NCI-H128 (cell line): ENCODE results near the gene G6PC1.
"Not testable (repeated sequence)": the region's sequence is repeated elsewhere in the genome, so short reads cannot be mapped to it uniquely, and the experiment has no call there.

Experiments
- DNase-seq: peaks from one replicate; lab custom pipeline; 2025; ENCODE audit not compliant: unreplicated experiment; lab: John Stamatoyannopoulos, UW

The G6PC1 gene

DNA sequence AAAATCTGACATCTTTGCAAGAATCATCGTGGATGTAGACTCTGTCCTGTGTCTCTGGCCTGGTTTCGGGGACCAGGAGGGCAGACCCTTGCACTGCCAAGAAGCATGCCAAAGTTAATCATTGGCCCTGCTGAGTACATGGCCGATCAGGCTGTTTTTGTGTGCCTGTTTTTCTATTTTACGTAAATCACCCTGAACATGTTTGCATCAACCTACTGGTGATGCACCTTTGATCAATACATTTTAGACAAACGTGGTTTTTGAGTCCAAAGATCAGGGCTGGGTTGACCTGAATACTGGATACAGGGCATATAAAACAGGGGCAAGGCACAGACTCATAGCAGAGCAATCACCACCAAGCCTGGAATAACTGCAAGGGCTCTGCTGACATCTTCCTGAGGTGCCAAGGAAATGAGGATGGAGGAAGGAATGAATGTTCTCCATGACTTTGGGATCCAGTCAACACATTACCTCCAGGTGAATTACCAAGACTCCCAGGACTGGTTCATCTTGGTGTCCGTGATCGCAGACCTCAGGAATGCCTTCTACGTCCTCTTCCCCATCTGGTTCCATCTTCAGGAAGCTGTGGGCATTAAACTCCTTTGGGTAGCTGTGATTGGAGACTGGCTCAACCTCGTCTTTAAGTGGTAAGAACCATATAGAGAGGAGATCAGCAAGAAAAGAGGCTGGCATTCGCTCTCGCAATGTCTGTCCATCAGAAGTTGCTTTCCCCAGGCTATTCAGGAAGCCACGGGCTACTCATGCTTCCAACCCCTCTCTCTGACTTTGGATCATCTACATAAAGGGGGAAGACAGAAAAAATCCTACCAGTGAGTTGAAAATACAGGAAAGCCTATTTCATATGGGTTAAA, at the start of gene G6PC1:
Gene G6PC1, plus strand, starts transcription at position 340 of the 872 bp plus-strand sequence. Its CDS starts 78 bp downstream, at position 418.
- no peak for DNase-seq

DNA sequence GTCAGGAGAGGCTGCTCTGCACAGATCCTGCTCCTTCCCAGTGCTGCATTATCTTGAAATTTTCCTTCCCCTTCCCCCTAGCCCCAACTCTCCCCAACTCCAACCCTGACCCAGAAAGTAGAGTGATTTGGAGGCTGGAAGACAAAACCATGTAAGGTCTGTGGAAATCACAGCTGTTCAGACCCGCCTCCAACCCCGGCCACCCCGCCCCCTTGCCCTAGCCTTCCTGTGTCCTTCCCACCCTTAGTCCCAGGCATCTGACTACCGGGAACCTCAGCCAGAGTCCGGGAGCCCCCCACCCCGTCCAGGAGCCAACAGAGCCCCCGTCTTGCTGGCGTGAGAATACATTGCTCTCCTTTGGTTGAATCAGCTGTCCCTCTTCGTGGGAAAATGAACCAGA, 49.6 kb upstream of the G6PC1 start, which contains the start of gene AOC3:
Gene AOC3, plus strand, starts transcription at position 246 of the 400 bp plus-strand sequence. Its CDS starts 145 bp downstream, at position 391.
- DNase-seq: no peak

- DNase-seq: not testable (repeated sequence)
These were observed 49.0 kb upstream of the G6PC1 start for GRCh38 chr17:42851371-42852240.

DNA sequence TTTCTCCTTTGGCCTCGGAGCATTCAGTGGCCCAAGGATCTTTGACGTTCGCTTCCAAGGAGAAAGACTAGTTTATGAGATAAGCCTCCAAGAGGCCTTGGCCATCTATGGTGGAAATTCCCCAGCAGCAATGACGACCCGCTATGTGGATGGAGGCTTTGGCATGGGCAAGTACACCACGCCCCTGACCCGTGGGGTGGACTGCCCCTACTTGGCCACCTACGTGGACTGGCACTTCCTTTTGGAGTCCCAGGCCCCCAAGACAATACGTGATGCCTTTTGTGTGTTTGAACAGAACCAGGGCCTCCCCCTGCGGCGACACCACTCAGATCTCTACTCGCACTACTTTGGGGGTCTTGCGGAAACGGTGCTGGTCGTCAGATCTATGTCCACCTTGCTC, 48.2 kb upstream of the G6PC1 start:
- DNase-seq: no peak

- no peak for DNase-seq
These were observed 47.6 kb upstream of the G6PC1 start for GRCh38 chr17:42853004-42853403.

- DNase-seq: no peak
These were observed 47.0 kb upstream of the G6PC1 start for GRCh38 chr17:42853597-42853967.

- DNase-seq: no peak
These were observed 46.4 kb upstream of the G6PC1 start for GRCh38 chr17:42853968-42854790.

- no peak for DNase-seq
These were observed 45.5 kb upstream of the G6PC1 start for GRCh38 chr17:42855048-42855596.

- not testable (repeated sequence) for DNase-seq
These were observed 44.5 kb upstream of the G6PC1 start for GRCh38 chr17:42856093-42856492.

DNA sequence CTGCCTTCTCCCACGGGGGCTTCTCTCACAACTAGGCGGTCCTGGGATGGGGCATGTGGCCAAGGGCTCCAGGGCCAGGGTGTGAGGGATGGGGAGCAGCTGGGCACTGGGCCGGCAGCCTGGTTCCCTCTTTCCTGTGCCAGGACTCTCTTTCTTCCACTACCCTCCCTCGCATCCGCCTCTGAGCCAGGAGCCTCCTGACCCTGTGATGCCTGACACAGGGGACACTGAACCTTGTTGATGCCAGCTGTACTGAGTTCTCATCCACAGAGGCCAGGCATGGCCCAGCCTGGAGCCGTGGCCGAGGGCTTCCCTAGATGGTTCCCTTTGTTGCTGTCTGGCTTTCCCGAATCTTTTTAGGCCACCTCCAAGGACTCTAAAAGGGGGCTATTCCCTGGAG, 44.1 kb upstream of the G6PC1 start:
- DNase-seq: not testable (repeated sequence)

DNA sequence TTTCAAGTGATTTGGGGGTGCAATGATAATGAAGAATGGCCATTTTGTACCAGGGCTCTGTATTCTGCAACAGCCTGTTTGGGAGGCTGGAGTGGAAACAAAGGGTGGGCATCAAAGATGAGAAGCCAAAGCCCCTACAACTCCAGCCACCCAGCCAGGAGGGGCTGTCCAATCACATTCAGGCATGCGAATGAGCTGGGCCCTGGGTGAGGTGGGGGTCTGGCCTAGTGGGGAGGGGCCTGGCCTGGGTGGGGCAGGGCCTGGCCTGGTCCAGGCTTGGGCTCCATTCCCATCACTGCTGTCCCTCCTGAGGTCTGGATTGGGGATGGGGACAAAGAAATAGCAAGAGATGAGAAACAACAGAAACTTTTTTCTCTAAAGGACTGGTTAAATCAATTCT, 43.2 kb upstream of the G6PC1 start:
- no peak for DNase-seq

- DNase-seq: no peak
These were observed 34.9 kb upstream of the G6PC1 start for GRCh38 chr17:42865638-42866094.

DNA sequence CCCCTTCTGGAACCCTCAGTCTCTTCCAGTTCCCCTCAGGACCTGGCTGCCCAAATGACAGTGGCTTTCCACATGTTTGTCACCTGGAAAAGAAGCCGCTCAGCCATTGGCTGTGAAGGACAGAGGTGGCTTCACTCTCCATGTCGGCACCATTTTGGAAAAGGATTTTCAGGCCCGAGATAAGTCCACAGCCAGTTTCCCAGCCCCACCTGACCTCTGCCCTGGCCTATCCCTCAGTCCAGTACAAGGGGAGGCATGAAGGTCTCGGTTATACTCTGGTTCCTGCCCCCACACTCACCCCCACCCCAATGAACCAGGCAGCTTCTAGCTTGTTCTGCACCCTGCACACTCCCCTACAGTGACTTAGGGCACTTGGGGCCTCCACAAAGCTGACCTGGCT, 34.4 kb upstream of the G6PC1 start:
- DNase-seq: no peak

- DNase-seq: no peak
These were observed 33.7 kb upstream of the G6PC1 start for GRCh38 chr17:42866631-42867575.

DNA sequence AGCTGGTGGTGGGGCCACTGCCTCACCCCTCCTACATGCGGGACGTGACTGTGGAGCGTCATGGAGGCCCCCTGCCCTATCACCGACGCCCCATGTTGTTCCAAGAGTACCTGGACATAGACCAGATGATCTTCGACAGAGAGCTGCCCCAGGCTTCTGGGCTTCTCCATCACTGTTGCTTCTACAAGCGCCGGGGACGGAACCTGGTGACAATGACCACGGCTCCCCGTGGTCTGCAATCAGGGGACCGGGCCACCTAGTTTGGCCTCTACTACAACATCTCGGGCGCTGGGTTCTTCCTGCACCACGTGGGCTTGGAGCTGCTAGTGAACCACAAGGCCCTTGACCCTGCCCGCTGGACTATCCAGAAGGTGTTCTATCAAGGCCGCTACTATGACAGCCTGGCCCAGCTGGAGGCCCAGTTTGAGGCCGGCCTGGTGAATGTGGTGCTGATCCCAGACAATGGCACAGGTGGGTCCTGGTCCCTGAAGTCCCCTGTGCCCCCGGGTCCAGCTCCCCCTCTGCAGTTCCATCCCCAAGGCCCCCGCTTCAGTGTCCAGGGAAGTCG, 32.8 kb upstream of the G6PC1 start:
- DNase-seq: not testable (repeated sequence)

DNA sequence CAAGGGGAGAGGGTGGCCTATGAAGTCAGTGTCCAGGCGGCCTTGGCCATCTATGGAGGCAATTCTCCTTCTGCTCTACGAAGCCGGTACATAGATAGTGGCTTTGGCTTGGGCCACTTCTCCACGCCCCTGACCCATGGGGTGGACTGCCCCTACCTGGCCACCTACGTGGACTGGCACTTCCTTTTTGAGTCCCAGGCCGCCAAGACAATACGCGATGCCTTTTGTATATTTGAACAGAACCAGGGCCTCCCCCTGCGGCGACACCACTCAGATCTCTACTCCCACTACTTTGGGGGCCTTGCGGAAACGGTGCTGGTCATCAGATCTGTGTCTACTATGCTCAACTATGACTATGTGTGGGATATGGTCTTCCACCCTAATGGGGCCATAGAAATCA, 32.3 kb upstream of the G6PC1 start:
- DNase-seq: no peak

- no peak for DNase-seq
These were observed 29.0 kb upstream of the G6PC1 start for GRCh38 chr17:42871647-42872046.

- DNase-seq: no peak
These were observed 28.2 kb upstream of the G6PC1 start for GRCh38 chr17:42872251-42872965.
